Activated CD4-positive, alpha-beta T cell treated with anti-CD3 and anti-CD28 coated beads for 4 hours (primary cell): Measurements from ENCODE around the gene GMPS.
"Not testable (repeated sequence)": the region's sequence is repeated elsewhere in the genome, so short reads cannot be mapped to it uniquely, and the experiment has no call there.

Experiments
- DNase-seq, 2 donors: peaks; one replicate each; pipeline ENCODE4 v3.0.0-alpha.2; 2020

GMPS gene

DNA sequence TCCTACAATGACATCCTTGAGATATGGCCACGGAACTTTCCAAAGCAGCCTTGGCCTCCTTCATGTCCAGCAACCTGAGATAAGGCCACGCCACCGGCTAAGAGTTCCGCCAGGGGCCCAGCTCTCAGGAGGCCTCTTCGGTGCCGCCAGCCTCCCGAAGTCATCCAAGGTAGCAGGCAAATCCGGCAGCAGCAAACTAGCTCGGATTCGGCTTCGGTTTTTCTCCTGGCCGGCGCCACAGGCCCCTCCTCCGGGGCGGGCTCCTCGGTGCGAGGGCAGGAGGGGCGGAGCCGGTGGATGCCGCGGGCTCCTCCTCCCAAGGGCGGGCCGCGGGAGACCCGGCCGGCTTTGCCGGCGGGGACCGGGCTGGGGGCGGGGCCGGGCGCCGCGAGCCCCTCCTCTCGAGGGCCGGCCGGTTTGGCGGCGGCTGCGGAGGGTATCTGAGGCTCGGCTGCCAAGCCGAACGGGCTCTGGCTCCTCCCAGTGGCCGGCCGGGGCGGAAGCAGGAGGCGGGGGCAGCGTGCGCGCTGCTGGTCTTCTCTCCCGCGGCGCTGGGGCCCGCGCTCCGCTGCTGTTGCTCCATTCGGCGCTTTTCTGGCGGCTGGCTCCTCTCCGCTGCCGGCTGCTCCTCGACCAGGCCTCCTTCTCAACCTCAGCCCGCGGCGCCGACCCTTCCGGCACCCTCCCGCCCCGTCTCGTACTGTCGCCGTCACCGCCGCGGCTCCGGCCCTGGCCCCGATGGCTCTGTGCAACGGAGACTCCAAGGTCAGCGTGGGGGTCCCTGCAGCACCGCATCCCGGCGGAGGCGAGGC, at the start of gene GMPS:
Gene GMPS, plus strand, starts transcription at position 518 of the 812 bp plus-strand sequence. Its CDS starts 221 bp downstream, at position 739.
- DNase-seq = peak; percentile 92 to 94

DNA sequence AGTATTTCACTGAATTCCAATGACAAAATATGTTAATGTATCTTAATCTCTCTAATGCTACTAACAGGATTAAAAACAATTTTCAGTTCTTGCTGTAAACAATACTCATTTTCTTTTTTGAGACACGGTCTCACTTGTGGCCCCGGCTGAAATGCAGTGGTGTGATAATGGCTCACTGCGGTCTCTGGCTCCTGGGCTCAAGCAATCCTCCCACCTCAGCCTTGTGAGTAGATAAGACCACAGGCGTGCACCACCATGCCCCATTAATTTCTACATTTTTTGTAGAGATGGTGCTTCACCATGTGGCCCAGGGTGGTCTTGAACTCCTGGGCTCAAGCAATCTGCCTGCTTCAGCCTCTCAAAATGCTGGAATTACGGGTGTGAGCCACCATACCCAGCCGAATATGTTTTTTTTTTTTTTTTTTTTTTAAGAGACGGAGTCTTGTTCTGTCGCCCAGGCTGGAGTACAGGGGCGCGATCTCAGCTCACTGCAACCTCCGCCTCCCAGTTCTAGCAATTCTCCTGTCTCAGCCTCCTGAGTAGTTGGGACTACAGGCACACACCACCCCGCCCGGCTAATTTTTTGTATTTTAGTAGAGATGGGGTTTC, 41.9 kb upstream of the GMPS start:
- DNase-seq = not testable (repeated sequence)

DNA sequence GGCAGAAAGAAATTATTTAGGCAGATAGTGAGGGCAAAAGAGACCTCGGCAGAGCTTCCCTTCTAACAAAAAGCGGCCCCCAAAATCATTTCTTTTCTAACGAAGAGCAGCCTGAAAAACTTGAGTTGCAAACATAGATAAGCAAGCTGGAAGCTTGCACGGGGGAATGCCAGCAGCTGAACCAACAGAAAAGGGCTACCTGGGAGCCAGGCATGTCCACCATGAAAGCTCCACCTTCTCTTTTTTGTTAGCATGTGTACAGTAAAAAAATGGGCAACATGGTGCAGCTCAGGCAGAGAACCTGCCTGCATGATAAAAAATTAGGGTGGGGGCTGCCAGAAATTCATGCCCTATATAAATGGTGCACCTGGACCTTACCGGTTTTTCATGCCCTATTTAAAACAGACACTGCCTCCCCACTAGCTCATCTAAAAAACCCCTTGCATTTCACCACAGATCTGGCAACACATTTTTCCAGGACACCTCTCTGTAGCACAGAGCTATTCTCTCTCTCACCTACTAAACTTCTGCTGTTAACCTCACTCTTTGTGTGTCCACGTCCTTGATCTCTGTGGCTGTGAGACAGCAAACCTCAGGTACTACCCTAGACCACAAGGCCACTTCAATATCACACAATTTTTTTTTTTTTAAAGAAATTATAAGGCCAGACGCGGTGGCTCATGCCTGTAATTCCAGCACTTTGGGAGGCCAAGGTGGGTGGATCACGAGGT, 34.9 kb upstream of the GMPS start:
- no peak for DNase-seq

- no peak for DNase-seq
Observed at GRCh38 chr3:155843569-155843968, 26.9 kb upstream of the GMPS start.

DNA sequence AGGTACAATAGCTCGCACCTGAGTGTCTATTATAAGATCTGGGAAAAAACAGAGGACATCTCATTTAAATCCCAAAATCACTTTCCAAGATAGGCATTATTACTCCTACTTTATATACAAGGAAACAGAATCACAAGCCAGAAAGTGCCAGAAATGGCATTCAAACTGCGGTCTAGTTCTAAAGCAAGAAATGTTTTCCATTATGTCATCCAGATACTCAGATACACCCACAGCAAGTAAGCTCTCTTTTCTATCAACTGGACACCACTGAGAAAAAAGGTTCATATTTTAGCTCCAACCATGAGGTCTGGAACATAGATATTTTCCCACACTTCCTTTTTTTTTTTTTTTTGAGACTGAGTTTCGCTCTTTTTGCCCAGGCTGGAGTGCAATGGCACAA, 24.3 kb upstream of the GMPS start:
- DNase-seq = no peak

DNA sequence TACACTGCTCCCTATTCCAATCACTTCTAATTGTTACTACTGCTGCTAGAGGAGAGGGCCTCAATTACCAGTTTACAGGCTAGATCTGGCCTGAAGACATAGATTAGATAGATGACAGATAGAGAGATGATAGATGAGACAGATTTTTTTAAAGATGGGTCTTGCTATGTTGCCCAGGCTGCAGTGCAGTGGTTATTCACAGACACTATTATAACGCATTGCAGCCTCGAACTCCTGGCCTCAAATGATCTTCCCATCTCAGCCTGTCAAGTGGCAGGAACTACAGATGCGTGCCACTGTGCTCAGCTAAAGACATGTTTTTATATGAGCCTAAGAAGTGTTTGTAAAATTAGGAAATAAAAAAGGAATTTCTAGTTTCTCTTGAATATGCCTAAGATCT, 22.5 kb upstream of the GMPS start:
- DNase-seq = no peak

- not testable (repeated sequence) for DNase-seq
Observed at GRCh38 chr3:155849404-155849803, 21.0 kb upstream of the GMPS start.

- no peak for DNase-seq
Observed at GRCh38 chr3:155852341-155852740, 18.1 kb upstream of the GMPS start.

- DNase-seq = peak; percentile 14 to 27
Observed at GRCh38 chr3:155853214-155854140, 17.0 kb upstream of the GMPS start.

DNA sequence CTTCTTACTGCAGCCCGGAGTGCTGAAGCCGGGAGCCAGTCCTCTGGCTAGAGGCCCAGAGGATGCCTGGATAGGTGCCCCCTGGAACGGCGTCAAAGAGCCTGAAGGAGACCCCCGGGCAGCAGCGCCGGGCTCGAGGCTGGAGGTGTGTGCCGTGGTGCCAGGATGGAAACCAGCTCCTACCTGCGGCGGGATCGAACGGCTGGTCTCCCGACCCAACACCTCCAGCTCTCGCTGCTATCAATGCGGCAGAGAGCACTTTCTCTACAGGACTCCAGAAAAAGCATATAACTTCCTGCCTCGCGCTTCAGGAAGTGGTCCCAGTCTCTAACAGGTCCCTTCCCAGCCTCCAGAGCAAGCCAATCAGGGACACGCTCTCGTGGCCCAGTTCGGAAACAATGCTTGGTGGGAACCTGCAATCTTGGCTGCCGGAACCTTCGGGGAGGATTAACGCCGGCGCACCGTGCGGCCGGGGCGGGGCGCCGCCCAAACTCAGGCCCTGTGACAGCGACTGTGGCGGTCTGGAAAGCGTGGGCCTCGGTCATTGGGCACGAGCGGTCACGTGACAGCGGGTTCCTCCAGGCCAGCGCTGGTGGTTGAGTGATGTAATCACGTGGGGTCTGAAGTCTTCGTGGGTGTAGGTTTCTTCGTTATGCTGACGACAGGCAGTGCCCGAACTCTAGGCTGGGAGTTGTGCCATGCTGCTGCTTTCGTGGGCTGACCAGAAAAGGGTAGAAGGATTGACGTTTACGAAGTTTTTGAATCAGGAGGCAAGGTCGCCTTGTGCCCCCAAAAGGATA, 16.1 kb upstream of the GMPS start, which contains the start of gene SLC33A1:
Gene SLC33A1, minus strand, starts transcription at position 287 of the 800 bp plus-strand sequence. CDS start 430 bp downstream, outside the sequence.
- peak; percentile 98 to 99 for DNase-seq

DNA sequence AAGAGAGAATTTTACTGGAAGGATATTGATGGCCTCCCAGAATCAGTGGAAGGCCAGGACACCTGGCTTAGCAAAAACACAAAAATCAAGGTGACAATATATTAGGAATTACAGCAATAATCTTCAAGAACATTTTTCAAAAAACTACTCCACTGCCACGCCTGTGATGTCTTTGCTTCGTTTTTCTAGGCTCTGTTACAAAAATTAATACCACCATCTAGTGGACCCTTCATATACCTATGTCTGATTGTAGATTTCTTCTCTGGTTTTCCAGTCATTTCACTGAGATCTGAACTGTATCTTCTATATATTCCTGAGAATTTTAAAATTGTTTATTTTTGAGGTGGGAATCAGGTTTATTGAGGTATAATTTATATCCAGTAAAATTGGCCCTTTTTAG, 10.6 kb upstream of the GMPS start:
- DNase-seq = no peak

DNA sequence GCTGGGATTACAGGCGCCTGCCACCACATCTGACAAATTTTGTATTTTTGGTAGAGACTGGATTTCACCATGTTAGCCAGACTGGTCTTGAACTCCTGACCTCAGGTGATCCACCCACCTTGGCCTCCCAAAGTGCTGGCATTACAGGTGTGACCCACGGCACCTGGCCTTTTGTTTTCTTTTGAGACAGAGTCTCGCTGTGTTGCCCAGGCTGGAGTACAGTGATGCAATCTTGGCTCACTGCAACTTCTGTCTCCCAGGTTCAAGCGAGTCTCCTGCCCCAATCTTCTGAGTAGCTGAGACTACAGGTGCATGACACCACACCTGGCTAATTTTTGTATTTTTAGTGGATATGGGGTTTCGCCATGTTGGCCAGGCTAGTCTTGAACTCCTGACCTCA, 10.0 kb upstream of the GMPS start:
- DNase-seq = not testable (repeated sequence)

- DNase-seq = no peak
Observed at GRCh38 chr3:155861476-155862183, 8.8 kb upstream of the GMPS start.

- peak; percentile 64 to 67 for DNase-seq
Observed at GRCh38 chr3:155862290-155862982, 8.0 kb upstream of the GMPS start.

GRCh38 chr3:155863072-155863784, 7.2 kb upstream of the GMPS start:
- DNase-seq = no peak

- DNase-seq = no peak
Observed at GRCh38 chr3:155869691-155870090, 759 bp upstream of the GMPS start.

DNA sequence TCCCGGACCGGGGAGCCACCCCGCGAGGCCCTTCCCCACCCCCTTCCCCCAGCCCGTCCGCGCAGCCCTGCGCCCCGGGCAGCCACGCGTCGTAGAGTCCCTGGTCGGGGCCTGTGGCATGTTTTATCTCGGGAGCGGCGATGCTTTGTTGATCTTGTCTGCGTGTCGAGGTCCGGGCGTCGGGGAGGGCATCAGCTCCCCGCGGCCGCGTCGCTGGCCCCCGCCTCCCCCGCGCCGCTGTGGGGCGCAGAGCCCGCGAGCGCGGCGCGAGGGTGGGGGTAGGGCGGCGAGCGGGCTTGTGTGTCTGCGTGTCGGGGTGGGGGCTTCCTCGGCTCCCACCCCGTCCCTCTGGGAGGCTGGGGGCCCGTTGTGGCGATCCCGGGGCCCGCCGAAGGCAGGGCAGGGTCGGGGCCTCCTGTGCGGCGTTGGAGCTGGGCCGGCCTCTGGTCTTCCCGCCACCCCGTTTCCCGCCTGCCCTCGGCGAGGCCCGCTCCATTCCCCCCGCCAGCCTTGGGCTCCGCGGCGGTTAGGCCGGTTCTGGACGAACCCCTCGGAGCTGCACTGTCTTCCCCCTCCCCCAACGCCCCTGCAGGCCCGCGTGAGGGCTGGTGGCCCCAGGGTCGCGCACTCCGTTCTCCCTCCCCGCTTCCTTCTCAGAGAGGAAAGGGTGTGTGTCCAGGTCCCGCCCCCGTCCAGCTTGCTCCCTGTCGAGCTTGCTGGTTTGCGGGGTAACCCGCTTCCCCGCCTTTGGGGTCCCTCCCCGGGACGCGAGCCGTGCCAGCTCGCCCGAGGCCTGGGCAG, 695 bp downstream of the GMPS start:
- peak; percentile 36 to 37 for DNase-seq

GRCh38 chr3:155871746-155872158, 1.3 kb downstream of the GMPS start:
- no peak for DNase-seq
